CD4-positive, alpha-beta T cell treated with Interleukin-15 for 1 hour (primary cell): ENCODE measurements around the gene PRSS12.
"Not testable (repeated sequence)": the region's sequence is repeated elsewhere in the genome, so short reads cannot be mapped to it uniquely, and the experiment has no call there.

ENCODE experiments used
- DNase-seq: peaks from one replicate; pipeline ENCODE4 v3.0.0-alpha.2; 2020

The PRSS12 gene

GRCh38 chr4:118352843-118353533 lies at the start of gene PRSS12:
TSS of gene PRSS12 (minus strand) at chr4:118353003. CDS start at chr4:118352720, 283 bp downstream.
- peak; percentile 51 for DNase-seq

- DNase-seq = no peak
Observed at GRCh38 chr4:118400356-118400755, 47.6 kb upstream of the PRSS12 start.

- not testable (repeated sequence) for DNase-seq
Observed at GRCh38 chr4:118399883-118400282, 47.1 kb upstream of the PRSS12 start.

- DNase-seq = no peak
Observed at GRCh38 chr4:118398226-118399090, 45.7 kb upstream of the PRSS12 start.

GRCh38 chr4:118397623-118397979 lies 44.8 kb upstream of the PRSS12 start:
- no peak for DNase-seq

GRCh38 chr4:118396881-118397622 lies 44.2 kb upstream of the PRSS12 start:
- no peak for DNase-seq

- no peak for DNase-seq
Observed at GRCh38 chr4:118395057-118395644, 42.3 kb upstream of the PRSS12 start.

GRCh38 chr4:118392509-118392908 lies 39.7 kb upstream of the PRSS12 start:
- not testable (repeated sequence) for DNase-seq

GRCh38 chr4:118390121-118390520 lies 37.3 kb upstream of the PRSS12 start:
- DNase-seq = no peak

GRCh38 chr4:118389721-118390120 lies 36.9 kb upstream of the PRSS12 start:
- no peak for DNase-seq

- DNase-seq = no peak
Observed at GRCh38 chr4:118388606-118389005, 35.8 kb upstream of the PRSS12 start.

GRCh38 chr4:118381902-118382301 lies 29.1 kb upstream of the PRSS12 start:
- DNase-seq = no peak

GRCh38 chr4:118373614-118374255 lies 20.9 kb upstream of the PRSS12 start:
- no peak for DNase-seq

- DNase-seq = no peak
Observed at GRCh38 chr4:118372251-118372650, 19.4 kb upstream of the PRSS12 start.

GRCh38 chr4:118369231-118369630 lies 16.4 kb upstream of the PRSS12 start:
- DNase-seq = no peak

GRCh38 chr4:118367872-118368271 lies 15.1 kb upstream of the PRSS12 start:
- DNase-seq = no peak

- DNase-seq = no peak
Observed at GRCh38 chr4:118367361-118367760, 14.6 kb upstream of the PRSS12 start.

- DNase-seq = no peak
Observed at GRCh38 chr4:118363166-118363565, 10.4 kb upstream of the PRSS12 start.

GRCh38 chr4:118361192-118361591 lies 8.4 kb upstream of the PRSS12 start:
- no peak for DNase-seq

- DNase-seq = no peak
Observed at GRCh38 chr4:118360106-118360505, 7.3 kb upstream of the PRSS12 start.

GRCh38 chr4:118357601-118358000 lies 4.8 kb upstream of the PRSS12 start:
- no peak for DNase-seq

GRCh38 chr4:118356731-118357130 lies 3.9 kb upstream of the PRSS12 start:
- DNase-seq = no peak

GRCh38 chr4:118356111-118356510 lies 3.3 kb upstream of the PRSS12 start:
- no peak for DNase-seq
